WTC11 (cell line): ENCODE measurements around the gene OGFOD1. TPM values are rescaled to one million over a fixed set of nuclear protein-coding genes. Genes with fewer than 3 reads are reported as not detected.

Experiments
- ATAC-seq: fragments of 200-7000 bp; cut with Tn5 transposase; 2 replicates; pipeline ENCODE4 v1.10.0; 2021; ENCODE audit warnings: mild to moderate bottlenecking, moderate library complexity
- Bru-seq: library from RNA; stranded (reverse); fragments of 400-500 nt; gene quantifications from one replicate; lab custom pipeline; 2021; lab: Mats Ljungman, UMichigan
- CTCF ChIA-PET: fragments of 300-600 bp; sonication (Branson Sonifier 250); formaldehyde crosslinking; loops from one replicate; lab custom pipeline; 2021; ENCODE audit warnings: antibody characterized with exemption; lab: Charles Lee
- POLR2A ChIA-PET: fragments of 350-600 bp; sonication (Branson Sonifier 250); formaldehyde crosslinking; loops from one replicate; lab custom pipeline; 2021; ENCODE audit warnings: antibody characterized with exemption; lab: Charles Lee
- DNase-seq: peaks from one replicate; pipeline ENCODE4 v3.0.0; 2021; ENCODE audit warnings: low spot score
- H3K27ac Mint-ChIP-seq: 2 replicates; pipeline ENCODE4 v1.8.0; 2021; ENCODE audit warnings: mixed read lengths
- H3K27me3 Mint-ChIP-seq: 2 replicates; pipeline ENCODE4 v1.8.0; 2021; ENCODE audit warnings: low read depth, mild to moderate bottlenecking, moderate library complexity, mixed read lengths
- H3K36me3 Mint-ChIP-seq: 2 replicates; pipeline ENCODE4 v1.8.0; 2021; ENCODE audit warnings: mixed read lengths
- H3K4me1 Mint-ChIP-seq: 2 replicates; pipeline ENCODE4 v1.8.0; 2022; ENCODE audit warnings: mixed read lengths
- H3K4me3 Mint-ChIP-seq: 2 replicates; pipeline ENCODE4 v1.8.0; 2021; ENCODE audit warnings: mild to moderate bottlenecking, moderate library complexity, mixed read lengths
- H3K9me3 Mint-ChIP-seq: 2 replicates; pipeline ENCODE4 v1.8.0; 2021; ENCODE audit warnings: mixed read lengths
- ARID4B ChIP-seq: sonication (generic); formaldehyde crosslinking; IDR thresholded peaks from 2 replicates; pipeline ENCODE4 v1.8.0; 2023; ENCODE audit warnings: missing genetic modification reagents, mild to moderate bottlenecking, borderline replicate concordance
- ATF1 ChIP-seq: sonication (generic); formaldehyde crosslinking; IDR thresholded peaks from 2 replicates; pipeline ENCODE4 v1.8.1; 2023; ENCODE audit warnings: mild to moderate bottlenecking, moderate library complexity, missing genetic modification reagents
- ATF3 ChIP-seq: sonication (generic); formaldehyde crosslinking; conservative IDR thresholded peaks from 2 replicates; pipeline ENCODE4 v1.8.1; 2022; ENCODE audit warnings: mild to moderate bottlenecking, missing genetic modification reagents
- CDX4 ChIP-seq: fragments of 250-450 bp; sonication (Bioruptor Pico); IDR thresholded peaks from 2 replicates; pipeline ENCODE4 v1.9.0; 2021; ENCODE audit warnings: moderate library complexity, mild to moderate bottlenecking, inconsistent platforms, borderline replicate concordance
- E2F5 ChIP-seq: sonication (generic); formaldehyde crosslinking; IDR thresholded peaks from 2 replicates; pipeline ENCODE4 v1.8.1; 2022; ENCODE audit warnings: mild to moderate bottlenecking, moderate library complexity, missing genetic modification reagents
- EMX1 ChIP-seq: fragments of 250-450 bp; sonication (Bioruptor Pico); IDR thresholded peaks from 2 replicates; pipeline ENCODE4 v1.8.0; 2021; ENCODE audit warnings: mild to moderate bottlenecking
- ETV6 ChIP-seq: sonication (generic); formaldehyde crosslinking; IDR thresholded peaks from 2 replicates; pipeline ENCODE4 v1.8.1; 2022; ENCODE audit warnings: mild to moderate bottlenecking, missing genetic modification reagents
- FOXK1 ChIP-seq: sonication (generic); formaldehyde crosslinking; IDR thresholded peaks from 2 replicates; pipeline ENCODE4 v1.8.0; 2022; ENCODE audit warnings: mild to moderate bottlenecking, moderate library complexity, missing genetic modification reagents
- GABPB1 ChIP-seq: sonication (generic); formaldehyde crosslinking; IDR thresholded peaks from 2 replicates; pipeline ENCODE4 v1.8.1; 2023; ENCODE audit warnings: mild to moderate bottlenecking, missing genetic modification reagents
- HMGA2 ChIP-seq: fragments of 250-450 bp; sonication (Bioruptor Pico); IDR thresholded peaks from 2 replicates; pipeline ENCODE4 v1.4.0; 2021; ENCODE audit warnings: mild to moderate bottlenecking, moderate library complexity
- IRF1 ChIP-seq: sonication (generic); formaldehyde crosslinking; IDR thresholded peaks from 2 replicates; pipeline ENCODE4 v1.8.0; 2023; ENCODE audit warnings: missing genetic modification reagents
- JUN ChIP-seq: sonication (generic); formaldehyde crosslinking; IDR thresholded peaks from 2 replicates; pipeline ENCODE4 v1.8.0; 2023; ENCODE audit warnings: mild to moderate bottlenecking, missing genetic modification reagents
- MXD4 ChIP-seq: fragments of 250-450 bp; sonication (Bioruptor Pico); IDR thresholded peaks from 2 replicates; pipeline ENCODE4 v1.8.0; 2021; ENCODE audit warnings: mild to moderate bottlenecking, moderate library complexity, borderline replicate concordance
- NFYB ChIP-seq: sonication (generic); formaldehyde crosslinking; conservative IDR thresholded peaks from 2 replicates; pipeline ENCODE4 v1.8.0; 2022; ENCODE audit warnings: low read depth, missing genetic modification reagents
- NR1H2 ChIP-seq: sonication (generic); formaldehyde crosslinking; IDR thresholded peaks from 2 replicates; pipeline ENCODE4 v1.9.0; 2021; ENCODE audit warnings: mild to moderate bottlenecking, moderate library complexity, missing genetic modification reagents
- PRRX2 ChIP-seq: fragments of 250-450 bp; sonication (Bioruptor Pico); IDR thresholded peaks from 2 replicates; pipeline ENCODE4 v1.8.0; 2021; ENCODE audit warnings: mild to moderate bottlenecking
- SMAD3 ChIP-seq: sonication (generic); formaldehyde crosslinking; IDR thresholded peaks from 2 replicates; pipeline ENCODE4 v1.8.0; 2022; ENCODE audit warnings: missing genetic modification reagents, mild to moderate bottlenecking, borderline replicate concordance
- SP1 ChIP-seq: sonication (generic); formaldehyde crosslinking; conservative IDR thresholded peaks from 2 replicates; pipeline ENCODE4 v1.8.1; 2022; ENCODE audit warnings: missing genetic modification reagents
- TEAD4 ChIP-seq: sonication (generic); formaldehyde crosslinking; IDR thresholded peaks from 2 replicates; pipeline ENCODE4 v1.8.0; 2022; ENCODE audit warnings: mild to moderate bottlenecking, missing genetic modification reagents
- ZBTB21 ChIP-seq: sonication (generic); formaldehyde crosslinking; IDR thresholded peaks from 2 replicates; pipeline ENCODE4 v1.8.1; 2023; ENCODE audit warnings: mild to moderate bottlenecking, missing genetic modification reagents, borderline replicate concordance
- ZNF138 ChIP-seq: sonication (generic); formaldehyde crosslinking; conservative IDR thresholded peaks from 2 replicates; pipeline ENCODE4 v1.8.1; 2022; ENCODE audit warnings: mild to moderate bottlenecking, moderate library complexity, missing genetic modification reagents
- ZNF396 ChIP-seq: fragments of 250-450 bp; sonication (Bioruptor Pico); IDR thresholded peaks from 2 replicates; pipeline ENCODE4 v1.8.0; 2021; ENCODE audit warnings: mild to moderate bottlenecking, moderate library complexity, borderline replicate concordance
- long read RNA-seq, 3 experiments: library from RNA in 1 of 3; library from capped mRNA in 1 of 3; library from polyadenylated mRNA in 1 of 3; unstranded in 2 of 3; stranded (forward) in 1 of 3; transcript quantifications; one replicate each; pipeline ENCODE4 v2.0.0, GENCODE V29; 2021
- total RNA-seq: library from RNA; stranded (reverse); gene quantifications from 3 replicates; pipeline ENCODE4 v1.2.3, GENCODE V29; 2021

Gene OGFOD1
- 50.5 to 52.2 TPM (median 50.7 TPM) in 3 replicates for total RNA-seq
- Bru-seq, nascent RNA: percentile 88 among the genes with signal in this experiment
- long read RNA-seq, experiment 1, full-length matches to known transcripts: 286 of 311 reads
- long read RNA-seq, experiment 1, partial matches to known transcripts: 11 of 311 reads
- long read RNA-seq, experiment 1, other reads (novel, unspliced or antisense): 14 of 311 reads
- long read RNA-seq, experiment 2, full-length matches to known transcripts: 33 of 56 reads
- long read RNA-seq, experiment 2, partial matches to known transcripts: 19 of 56 reads
- long read RNA-seq, experiment 2, other reads (novel, unspliced or antisense): 4 of 56 reads
- long read RNA-seq, experiment 3, full-length matches to known transcripts: 163 of 187 reads
- long read RNA-seq, experiment 3, partial matches to known transcripts: 17 of 187 reads
- long read RNA-seq, experiment 3, other reads (novel, unspliced or antisense): 7 of 187 reads

GRCh38 chr16:56450986-56451752, at the start of gene OGFOD1, which contains the start of gene NUDT21:
TSS of gene OGFOD1 (plus strand) at chr16:56451554. CDS start at chr16:56451613, 59 bp downstream.
TSS of gene NUDT21 (minus strand) at chr16:56451332. CDS start at chr16:56451202, 130 bp downstream.
- POLR2A ChIA-PET: interaction anchor here (0.6 to 1.8 kb wide), 5 partner anchors 8 to 250 kb away, joined by 3 to 6 read pairs (median 5); no protein-coding TSS in a partner anchor
- TF ChIP-seq IRF1 (CRISPR knock-in tag): no peak
- peak; percentile 83 for TF ChIP-seq GABPB1 (CRISPR knock-in tag)
- no peak for TF ChIP-seq TEAD4 (CRISPR knock-in tag)
- TF ChIP-seq PRRX2 (CRISPR knock-in tag): no peak
- TF ChIP-seq EMX1: no peak
- no peak; the same call in 1 of the 2 replicates for TF ChIP-seq E2F5 (CRISPR knock-in tag)
- TF ChIP-seq SP1 (CRISPR knock-in tag): peak; percentile 74
- TF ChIP-seq ETV6: 0 out of 2 replicates have a peak, but pooled peaks have one; percentile 17
- peak; percentile 88 for TF ChIP-seq NFYB (CRISPR knock-in tag)
- TF ChIP-seq ZBTB21 (CRISPR knock-in tag): no peak
- no peak for TF ChIP-seq ZNF138 (CRISPR knock-in tag)
- no peak for TF ChIP-seq SMAD3 (CRISPR knock-in tag)
- TF ChIP-seq FOXK1 (CRISPR knock-in tag): peak; percentile 61; the same call in 1 of the 2 replicates
- CTCF ChIA-PET: interaction anchor here (0.6 to 1.4 kb wide), 9 partner anchors 9 to 277 kb away, joined by 3 to 13 read pairs (median 4); no protein-coding TSS in a partner anchor
- ATAC-seq (peak; percentile 99), DNase-seq (peak; percentile 92)
- H3K27me3 Mint-ChIP-seq: no peaks in the 10 kb centered on the region
- no peaks in the 10 kb centered on the region for H3K9me3 Mint-ChIP-seq
- H3K36me3 Mint-ChIP-seq: peaks cover 37% of the 10 kb centered on the region
- peak within 1 kb of the TSS; percentile 95 for H3K27ac Mint-ChIP-seq
- H3K4me1 Mint-ChIP-seq: peaks cover 20% of the 10 kb centered on the region
- peak within 1 kb of the TSS; percentile 97 for H3K4me3 Mint-ChIP-seq

GRCh38 chr16:56405977-56406672, 45.2 kb upstream of the OGFOD1 start:
- Mint-ChIP-seq H3K27me3 (no peaks in the 10 kb centered on the region), H3K9me3 (no peaks in the 10 kb centered on the region), H3K27ac (no peak overlapping the region), H3K4me3 (no peak overlapping the region), H3K4me1 (peaks cover 4% of the 10 kb centered on the region; the same call in 1 of the 2 replicates), H3K36me3 (peaks cover 39% of the 10 kb centered on the region)
- DNase-seq (no peak), ATAC-seq (no peak)
- TF ChIP-seq ATF1 (CRISPR knock-in tag) (no peak), PRRX2 (CRISPR knock-in tag) (no peak), TEAD4 (CRISPR knock-in tag) (no peak), CDX4 (CRISPR knock-in tag) (no peak), JUN (no peak), ZNF138 (CRISPR knock-in tag) (no peak), NR1H2 (CRISPR knock-in tag) (no peak), ZNF396 (CRISPR knock-in tag) (no peak), ATF3 (CRISPR knock-in tag) (no peak), MXD4 (CRISPR knock-in tag) (no peak), SMAD3 (CRISPR knock-in tag) (no peak), ARID4B (CRISPR knock-in tag) (no peak), ZBTB21 (CRISPR knock-in tag) (no peak), HMGA2 (CRISPR knock-in tag) (no peak)
- POLR2A ChIA-PET: no interaction called here
- CTCF ChIA-PET: no interaction called here
